Fibroblast of lung (primary cell): ENCODE measurements around the gene OSBP2.

Experiments
- EZH2 ChIP-seq: IDR thresholded peaks from 2 replicates; pipeline ENCODE4 v1.5.1; 2012; ENCODE audit warnings: low read length, control low read depth, mild to moderate bottlenecking; ENCODE audit errors: missing control alignments
- TF ChIP-seq, protein P1 (sequence below), 2 donors: IDR thresholded peaks in 1 of 2; conservative IDR thresholded peaks in 1 of 2; 1 replicate in 1 of 2; 2 replicates in 1 of 2; pipeline ENCODE4 v1.5.1; 2011 to 2012; ENCODE audit warnings: low read length in 2 of 2, control low read depth in 1 of 2, inconsistent platforms in 1 of 2, low read depth in 1 of 2, mild to moderate bottlenecking in 1 of 2

DNA sequence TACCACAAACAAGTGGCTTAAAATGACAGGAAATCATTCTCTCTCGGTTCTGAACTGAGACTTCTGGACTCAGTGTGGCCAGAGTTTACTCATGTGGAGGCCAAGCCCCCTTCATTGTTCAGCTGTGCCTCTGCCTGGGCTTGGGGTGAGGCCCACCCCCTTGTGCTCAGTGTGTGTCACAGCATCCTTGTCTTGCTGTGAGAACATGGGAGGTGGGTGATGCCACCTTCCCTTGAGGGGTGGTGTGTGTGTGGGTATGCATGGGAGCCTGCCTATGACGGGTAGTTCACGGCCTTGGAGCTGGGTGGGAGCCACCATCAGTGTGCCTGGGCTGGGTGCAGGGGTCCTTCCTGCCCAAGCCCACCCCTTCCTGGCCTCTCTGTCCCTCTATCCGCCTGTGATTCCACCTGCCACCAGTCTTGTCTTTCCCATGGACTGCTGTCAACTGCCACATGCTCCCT, 172.2 kb downstream of the OSBP2 start:
- no peak for TF ChIP-seq EZH2
- TF ChIP-seq, protein P1, sequence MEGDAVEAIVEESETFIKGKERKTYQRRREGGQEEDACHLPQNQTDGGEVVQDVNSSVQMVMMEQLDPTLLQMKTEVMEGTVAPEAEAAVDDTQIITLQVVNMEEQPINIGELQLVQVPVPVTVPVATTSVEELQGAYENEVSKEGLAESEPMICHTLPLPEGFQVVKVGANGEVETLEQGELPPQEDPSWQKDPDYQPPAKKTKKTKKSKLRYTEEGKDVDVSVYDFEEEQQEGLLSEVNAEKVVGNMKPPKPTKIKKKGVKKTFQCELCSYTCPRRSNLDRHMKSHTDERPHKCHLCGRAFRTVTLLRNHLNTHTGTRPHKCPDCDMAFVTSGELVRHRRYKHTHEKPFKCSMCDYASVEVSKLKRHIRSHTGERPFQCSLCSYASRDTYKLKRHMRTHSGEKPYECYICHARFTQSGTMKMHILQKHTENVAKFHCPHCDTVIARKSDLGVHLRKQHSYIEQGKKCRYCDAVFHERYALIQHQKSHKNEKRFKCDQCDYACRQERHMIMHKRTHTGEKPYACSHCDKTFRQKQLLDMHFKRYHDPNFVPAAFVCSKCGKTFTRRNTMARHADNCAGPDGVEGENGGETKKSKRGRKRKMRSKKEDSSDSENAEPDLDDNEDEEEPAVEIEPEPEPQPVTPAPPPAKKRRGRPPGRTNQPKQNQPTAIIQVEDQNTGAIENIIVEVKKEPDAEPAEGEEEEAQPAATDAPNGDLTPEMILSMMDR (conservative IDR thresholded peaks at IDR 0.05 in 1 of 2, IDR thresholded peaks at IDR 0.05 in 1 of 2; ENCODE audit: low read depth in 1 of 2, low read length in 2 of 2), result no peak
